Caco-2 (cell line): ENCODE results near the gene TBXA2R. TPM values are rescaled to one million over a fixed set of nuclear protein-coding genes. Genes with fewer than 3 reads are reported as not detected.

Source experiments
- BruUV-seq: library from RNA; stranded (reverse); fragments of 400-500 nt; replicated peaks from 2 replicates; lab custom pipeline; 2021; lab: Mats Ljungman, UMichigan
- CTCF ChIA-PET: fragments of 300-600 bp; sonication (Branson Sonifier 250); formaldehyde crosslinking; loops from one replicate; lab custom pipeline; 2022; ENCODE audit warnings: antibody characterized with exemption; lab: Charles Lee
- POLR2A ChIA-PET: fragments of 300-600 bp; sonication (Branson Sonifier 250); formaldehyde crosslinking; loops from one replicate; lab custom pipeline; 2022; ENCODE audit warnings: antibody characterized with exemption; lab: Charles Lee
- DNase-seq, 2 experiments: peaks; one replicate each; pipeline versions ENCODE4 v3.0.0 to v3.0.0-alpha.2; 2020 to 2022
- H3K27me3 ChIP-seq: replicated peaks from 2 replicates; pipeline ENCODE4 v1.6.0; 2011; ENCODE audit warnings: low read length; ENCODE audit not compliant: control insufficient read depth, insufficient read depth
- H3K36me3 ChIP-seq: 2 replicates; pipeline ENCODE4 v1.5.1; 2011; ENCODE audit warnings: low read length; ENCODE audit not compliant: control insufficient read depth, insufficient read depth
- H3K4me1 ChIP-seq: fragments of 250-450 bp; sonication (Bioruptor Pico); 2 replicates; pipeline ENCODE4 v1.5.1; 2020; ENCODE audit warnings: mild to moderate bottlenecking
- H3K4me3 ChIP-seq: 2 replicates; pipeline ENCODE4 v1.5.1; 2011; ENCODE audit warnings: low read depth, mild to moderate bottlenecking, control low read depth, low read length
- H3K9me3 ChIP-seq: fragments of 250-450 bp; sonication (Bioruptor Pico); 2 replicates; pipeline ENCODE4 v1.5.1; 2020; ENCODE audit warnings: mild to moderate bottlenecking, moderate library complexity
- H3K27ac Mint-ChIP-seq: one replicate; pipeline ENCODE4 v1.8.0; 2022; ENCODE audit warnings: mixed read lengths; ENCODE audit not compliant: unreplicated experiment
- H3K27me3 Mint-ChIP-seq: one replicate; pipeline ENCODE4 v1.8.0; 2022; ENCODE audit warnings: mixed read lengths; ENCODE audit not compliant: insufficient read depth, unreplicated experiment
- H3K36me3 Mint-ChIP-seq: one replicate; pipeline ENCODE4 v1.8.0; 2022; ENCODE audit warnings: mild to moderate bottlenecking, mixed read lengths; ENCODE audit not compliant: insufficient read depth, unreplicated experiment
- H3K4me1 Mint-ChIP-seq: one replicate; pipeline ENCODE4 v1.8.0; 2022; ENCODE audit warnings: low read depth, mixed read lengths; ENCODE audit not compliant: unreplicated experiment
- H3K4me3 Mint-ChIP-seq: one replicate; pipeline ENCODE4 v1.8.0; 2022; ENCODE audit warnings: mild to moderate bottlenecking, moderate library complexity, mixed read lengths; ENCODE audit not compliant: unreplicated experiment
- H3K9me3 Mint-ChIP-seq: one replicate; pipeline ENCODE4 v1.8.0; 2022; ENCODE audit warnings: mixed read lengths; ENCODE audit not compliant: unreplicated experiment
- intact Hi-C: fragments of 100-400 bp; cut with micrococcal nuclease; formaldehyde crosslinking; loops from one replicate; pipeline ENCODE4 v1.10.0; 2022; ENCODE audit not compliant: unreplicated experiment
- total RNA-seq: library from RNA; stranded (reverse); gene quantifications from 2 replicates; pipeline ENCODE4 v1.2.3, GENCODE V29; 2022
- TF ChIP-seq, protein P1 (sequence below), 2 experiments: fragments of 200-600 bp in 1 of 2; IDR thresholded peaks; 1 replicate in 1 of 2; 2 replicates in 1 of 2; pipeline versions ENCODE4 v1.5.1 to v1.8.0; 2011 to 2022; ENCODE audit warnings: antibody characterized with exemption in 1 of 2, control low read depth in 1 of 2, inconsistent platforms in 1 of 2, low read depth in 1 of 2, low read length in 1 of 2, mild to moderate bottlenecking in 1 of 2, moderate library complexity in 1 of 2; ENCODE audit not compliant: insufficient read depth in 1 of 2, severe bottlenecking in 1 of 2, unreplicated experiment in 1 of 2

The TBXA2R gene
- total RNA-seq, 1 experiment from 2014 or later = 0.11 TPM

DNA sequence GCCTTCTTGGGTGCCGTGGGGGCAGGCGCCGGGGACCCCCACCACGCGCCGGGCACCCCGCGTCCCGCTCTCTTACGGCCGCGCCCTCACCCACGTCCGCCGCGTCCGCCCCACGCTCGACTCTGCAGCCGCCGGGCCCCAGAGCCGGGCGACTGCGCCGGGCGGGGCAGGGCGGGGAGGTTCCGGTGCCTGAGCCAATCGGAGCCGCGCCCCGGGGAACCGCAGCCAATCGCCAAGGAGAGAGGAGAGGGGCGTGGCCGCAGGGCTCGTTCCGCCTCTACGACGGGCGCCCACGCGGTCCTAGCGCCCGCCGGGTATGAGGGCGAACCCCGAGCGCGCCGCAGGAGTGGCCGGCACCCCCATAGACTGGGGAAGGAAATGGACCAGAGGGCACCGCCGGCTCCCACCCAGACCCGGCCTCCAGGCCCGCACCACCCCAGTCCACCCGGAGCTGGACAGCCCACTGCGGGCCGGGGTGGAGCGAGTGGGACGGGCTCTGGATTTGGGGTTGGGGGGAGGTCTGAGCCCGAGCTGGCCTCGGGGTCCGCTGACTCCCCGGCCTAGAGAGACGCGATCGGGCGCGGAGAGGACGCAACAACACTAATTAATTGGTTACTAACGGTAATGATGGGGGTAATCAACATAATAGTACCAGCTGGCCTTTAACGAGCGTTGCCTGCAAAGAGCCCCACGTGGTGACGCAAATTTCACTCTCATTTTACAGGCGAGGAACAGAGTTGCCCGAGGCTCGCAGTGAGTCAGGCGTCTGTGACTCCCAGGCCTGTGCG is 49.0 kb downstream of the TBXA2R start, which contains the start of gene MFSD12:
Gene MFSD12 (minus strand): TSS at position 126 of the 788 bp plus-strand sequence. CDS start 183 bp downstream, outside the sequence.
- H3K27me3 ChIP-seq = no peaks in the 10 kb centered on the region
- Mint-ChIP-seq H3K27me3 (no peaks in the 10 kb centered on the region), H3K4me1 (peaks cover 10% of the 10 kb centered on the region), H3K4me3 (peak within 1 kb of the TSS; percentile 99), H3K9me3 (no peaks in the 10 kb centered on the region), H3K27ac (peak within 1 kb of the TSS; percentile 91), H3K36me3 (peaks cover 22% of the 10 kb centered on the region)
- TF ChIP-seq, protein P1, sequence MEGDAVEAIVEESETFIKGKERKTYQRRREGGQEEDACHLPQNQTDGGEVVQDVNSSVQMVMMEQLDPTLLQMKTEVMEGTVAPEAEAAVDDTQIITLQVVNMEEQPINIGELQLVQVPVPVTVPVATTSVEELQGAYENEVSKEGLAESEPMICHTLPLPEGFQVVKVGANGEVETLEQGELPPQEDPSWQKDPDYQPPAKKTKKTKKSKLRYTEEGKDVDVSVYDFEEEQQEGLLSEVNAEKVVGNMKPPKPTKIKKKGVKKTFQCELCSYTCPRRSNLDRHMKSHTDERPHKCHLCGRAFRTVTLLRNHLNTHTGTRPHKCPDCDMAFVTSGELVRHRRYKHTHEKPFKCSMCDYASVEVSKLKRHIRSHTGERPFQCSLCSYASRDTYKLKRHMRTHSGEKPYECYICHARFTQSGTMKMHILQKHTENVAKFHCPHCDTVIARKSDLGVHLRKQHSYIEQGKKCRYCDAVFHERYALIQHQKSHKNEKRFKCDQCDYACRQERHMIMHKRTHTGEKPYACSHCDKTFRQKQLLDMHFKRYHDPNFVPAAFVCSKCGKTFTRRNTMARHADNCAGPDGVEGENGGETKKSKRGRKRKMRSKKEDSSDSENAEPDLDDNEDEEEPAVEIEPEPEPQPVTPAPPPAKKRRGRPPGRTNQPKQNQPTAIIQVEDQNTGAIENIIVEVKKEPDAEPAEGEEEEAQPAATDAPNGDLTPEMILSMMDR (IDR thresholded peaks at IDR 0.05; ENCODE audit: insufficient read depth in 1 of 2, low read depth in 1 of 2, low read length in 1 of 2, severe bottlenecking in 1 of 2, unreplicated experiment in 1 of 2) = no peak
- no peaks in the 10 kb centered on the region for H3K9me3 ChIP-seq
- intact Hi-C loops = loop anchor here (1.0 to 10.0 kb wide), 2 partner anchors 15 to 67 kb away; partner anchors contain the start of genes CACTIN and HMG20B
- BruUV-seq = TSS peak; percentile 30
- POLR2A ChIA-PET = no interaction called here
- CTCF ChIA-PET = interaction anchor here (1.1 to 1.2 kb wide), 2 partner anchors 13 to 18 kb away, joined by 3 read pairs; no protein-coding TSS in a partner anchor
- no peaks in the 10 kb centered on the region for H3K36me3 ChIP-seq
- peak within 1 kb of the TSS; percentile 90 for H3K4me3 ChIP-seq
- DNase-seq = peak; percentile 91 to 94
- no peaks in the 10 kb centered on the region for H3K4me1 ChIP-seq

DNA sequence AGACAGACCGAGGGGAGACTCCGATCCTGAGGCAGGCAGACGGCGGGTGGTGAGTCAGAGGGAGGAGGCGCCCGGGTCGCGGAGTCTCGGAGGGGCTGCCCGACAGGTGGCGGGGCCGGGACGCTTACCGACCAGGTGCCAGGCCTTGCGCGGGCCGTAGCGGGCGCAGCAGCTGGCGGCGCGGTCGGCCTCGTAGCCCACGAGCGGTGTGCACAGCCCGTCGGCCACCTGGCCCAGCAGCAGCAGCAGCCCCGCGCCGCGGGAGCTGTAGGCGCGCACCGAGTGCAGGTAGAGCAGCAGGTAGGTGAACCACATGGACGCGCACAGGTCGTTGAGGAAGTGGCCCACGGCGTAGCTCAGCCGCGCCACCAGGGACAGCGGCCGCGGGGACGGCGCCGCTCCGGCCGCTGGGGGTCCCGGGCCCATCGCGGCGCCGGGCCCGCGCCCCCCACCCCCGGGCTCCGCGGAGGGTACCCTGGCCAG is 49.7 kb downstream of the TBXA2R start:
- POLR2A ChIA-PET = no interaction called here
- H3K27me3 ChIP-seq = no peaks in the 10 kb centered on the region
- Mint-ChIP-seq H3K4me3 (peak overlapping the region; percentile 99), H3K36me3 (peaks cover 25% of the 10 kb centered on the region), H3K27ac (peak overlapping the region; percentile 91), H3K27me3 (no peaks in the 10 kb centered on the region), H3K4me1 (peaks cover 10% of the 10 kb centered on the region), H3K9me3 (no peaks in the 10 kb centered on the region)
- peak overlapping the region; percentile 90 for H3K4me3 ChIP-seq
- CTCF ChIA-PET = interaction anchor here (1.1 to 1.2 kb wide), 2 partner anchors 13 to 19 kb away, joined by 3 read pairs; no protein-coding TSS in a partner anchor
- DNase-seq = peak in 1 of 2 experiments; percentile 59
- no peaks in the 10 kb centered on the region for H3K4me1 ChIP-seq
- intact Hi-C loops = loop anchor here (1.0 to 10.0 kb wide), 2 partner anchors 15 to 68 kb away; partner anchors contain the start of genes CACTIN and HMG20B
- no peaks in the 10 kb centered on the region for H3K36me3 ChIP-seq
- TF ChIP-seq, protein P1 (IDR thresholded peaks at IDR 0.05; ENCODE audit: insufficient read depth in 1 of 2, low read depth in 1 of 2, low read length in 1 of 2, severe bottlenecking in 1 of 2, unreplicated experiment in 1 of 2) = peak in 1 of 2 experiments; percentile 16
- no peaks in the 10 kb centered on the region for H3K9me3 ChIP-seq
- no TSS peak for BruUV-seq

GRCh38 chr19:3556423-3556977 is 50.2 kb downstream of the TBXA2R start:
- intact Hi-C loops = loop anchor here (10.0 kb wide), 1 partner anchor 68 kb away; the partner anchor contains the start of gene CACTIN
- no peak for DNase-seq
- Histone ChIP-seq H3K4me3 (peak overlapping the region; percentile 90), H3K36me3 (no peaks in the 10 kb centered on the region), H3K27me3 (no peaks in the 10 kb centered on the region), H3K4me1 (no peaks in the 10 kb centered on the region), H3K9me3 (no peaks in the 10 kb centered on the region)
- no TSS peak for BruUV-seq
- Mint-ChIP-seq H3K9me3 (no peaks in the 10 kb centered on the region), H3K27ac (peak overlapping the region; percentile 91), H3K4me1 (peaks cover 10% of the 10 kb centered on the region), H3K27me3 (no peaks in the 10 kb centered on the region), H3K36me3 (peaks cover 30% of the 10 kb centered on the region), H3K4me3 (peak overlapping the region; percentile 99)
- ChIA-PET CTCF (interaction anchor here (1.1 to 1.2 kb wide), 2 partner anchors 12 to 19 kb away, joined by 3 read pairs; no protein-coding TSS in a partner anchor), POLR2A (no interaction called here)
- TF ChIP-seq, protein P1 (IDR thresholded peaks at IDR 0.05; ENCODE audit: insufficient read depth in 1 of 2, low read depth in 1 of 2, low read length in 1 of 2, severe bottlenecking in 1 of 2, unreplicated experiment in 1 of 2) = no peak
